Bone marrow (tissue), 2 donors: ENCODE results near the gene STRN.
"Not testable (repeated sequence)": the region's sequence is repeated elsewhere in the genome, so short reads cannot be mapped to it uniquely, and the experiment has no call there.

Experiments used
- DNase-seq, 2 donors: peaks; one replicate each; lab custom pipeline; 2025; lab: John Stamatoyannopoulos, UW

STRN gene

GRCh38 chr2:36963106-36963505, 3.2 kb downstream of the STRN start:
- DNase-seq, result no peak

- no peak for DNase-seq
Observed at GRCh38 chr2:36960773-36961172, 5.6 kb downstream of the STRN start.

- no peak for DNase-seq
Observed at GRCh38 chr2:36960005-36960675, 6.2 kb downstream of the STRN start.

- DNase-seq, result no peak
Observed at GRCh38 chr2:36954977-36955607, 11.2 kb downstream of the STRN start.

- DNase-seq, result no peak
Observed at GRCh38 chr2:36952748-36953197, 13.6 kb downstream of the STRN start.

GRCh38 chr2:36951574-36951973, 14.8 kb downstream of the STRN start:
- no peak for DNase-seq

GRCh38 chr2:36951027-36951518, 15.3 kb downstream of the STRN start:
- DNase-seq, result no peak

GRCh38 chr2:36949845-36950244, 16.5 kb downstream of the STRN start:
- DNase-seq, result no peak

GRCh38 chr2:36945240-36945639, 21.1 kb downstream of the STRN start:
- not testable (repeated sequence) for DNase-seq

- DNase-seq, result no peak
Observed at GRCh38 chr2:36941867-36942266, 24.5 kb downstream of the STRN start.

- DNase-seq, result not testable (repeated sequence)
Observed at GRCh38 chr2:36936526-36936925, 29.8 kb downstream of the STRN start.

- not testable (repeated sequence) for DNase-seq
Observed at GRCh38 chr2:36931688-36932087, 34.6 kb downstream of the STRN start.

- not testable (repeated sequence) for DNase-seq
Observed at GRCh38 chr2:36930787-36931410, 35.4 kb downstream of the STRN start.

GRCh38 chr2:36926175-36927132, 39.9 kb downstream of the STRN start:
- not testable (repeated sequence) for DNase-seq

- not testable (repeated sequence) for DNase-seq
Observed at GRCh38 chr2:36922629-36923028, 43.7 kb downstream of the STRN start.

GRCh38 chr2:36921984-36922383, 44.4 kb downstream of the STRN start:
- DNase-seq, result no peak

GRCh38 chr2:36919041-36919837, 47.1 kb downstream of the STRN start:
- DNase-seq, result no peak

- no peak for DNase-seq
Observed at GRCh38 chr2:36918307-36918706, 48.0 kb downstream of the STRN start.

- DNase-seq, result no peak
Observed at GRCh38 chr2:36915627-36916026, 50.7 kb downstream of the STRN start.

- no peak for DNase-seq
Observed at GRCh38 chr2:36912695-36913094, 53.6 kb downstream of the STRN start.

GRCh38 chr2:36911012-36911411, 55.3 kb downstream of the STRN start:
- DNase-seq, result no peak
